Loucy (cell line): ENCODE measurements around the gene ORAI3.

Source experiments
- H2AFZ ChIP-seq: fragments of 200-600 bp; sonication (generic); 2 replicates; pipeline ENCODE4 v1.6.0; 2016; ENCODE audit warnings: antibody characterized with exemption, mild to moderate bottlenecking, low read length, moderate library complexity
- H3F3A ChIP-seq: fragments of 200-600 bp; 2 replicates; pipeline ENCODE4 v1.6.0; 2016; ENCODE audit warnings: antibody characterized with exemption, low read depth, mild to moderate bottlenecking
- H3K27me3 ChIP-seq: fragments of 200-600 bp; sonication (generic); 2 replicates; pipeline ENCODE4 v1.6.1; 2014; ENCODE audit warnings: low read length, mild to moderate bottlenecking; ENCODE audit not compliant: insufficient read depth, poor library complexity, severe bottlenecking
- H3K36me3 ChIP-seq: fragments of 200-600 bp; sonication (generic); 2 replicates; pipeline ENCODE4 v1.6.1; 2016; ENCODE audit warnings: low read length; ENCODE audit not compliant: insufficient read depth
- H3K4me1 ChIP-seq: fragments of 200-600 bp; sonication (generic); 2 replicates; pipeline ENCODE4 v1.5.1; 2014; ENCODE audit warnings: low read length, mild to moderate bottlenecking; ENCODE audit not compliant: insufficient read depth, poor library complexity, severe bottlenecking
- H3K4me2 ChIP-seq: fragments of 200-600 bp; sonication (generic); 2 replicates; pipeline ENCODE4 v1.6.0; 2014; ENCODE audit warnings: antibody characterized with exemption, low read length, low read depth, mild to moderate bottlenecking; ENCODE audit not compliant: poor library complexity, severe bottlenecking
- H3K4me3 ChIP-seq: fragments of 200-600 bp; sonication (generic); 2 replicates; pipeline ENCODE4 v1.5.1; 2014; ENCODE audit warnings: low read length, mild to moderate bottlenecking, mixed read lengths; ENCODE audit not compliant: poor library complexity, severe bottlenecking
- H3K79me2 ChIP-seq: fragments of 200-600 bp; sonication (generic); 2 replicates; pipeline ENCODE4 v1.6.1; 2014; ENCODE audit warnings: low read length; ENCODE audit not compliant: insufficient read depth
- H3K9ac ChIP-seq: fragments of 200-600 bp; sonication (generic); 2 replicates; pipeline ENCODE4 v1.6.0; 2014; ENCODE audit warnings: mild to moderate bottlenecking, low read depth, low read length, moderate library complexity; ENCODE audit not compliant: poor library complexity, severe bottlenecking
- H3K9me2 ChIP-seq: fragments of 200-600 bp; sonication (generic); replicated peaks from 2 replicates; pipeline ENCODE4 v1.6.1; 2016; ENCODE audit warnings: low read depth, low read length, mixed read lengths
- H3K9me3 ChIP-seq: fragments of 200-600 bp; sonication (generic); 2 replicates; pipeline ENCODE4 v1.6.1; 2014; ENCODE audit warnings: mild to moderate bottlenecking, antibody characterized with exemption, low read length, low read depth; ENCODE audit not compliant: insufficient read depth
- H4K20me1 ChIP-seq: fragments of 200-600 bp; sonication (generic); 2 replicates; pipeline ENCODE4 v1.6.0; 2014; ENCODE audit warnings: antibody characterized with exemption, low read length, mild to moderate bottlenecking; ENCODE audit not compliant: insufficient read depth, poor library complexity, severe bottlenecking
- CTCF ChIP-seq: fragments of 200-600 bp; sonication (generic); conservative IDR thresholded peaks from 2 replicates; pipeline ENCODE4 v1.5.1; 2014; ENCODE audit warnings: mild to moderate bottlenecking, antibody characterized with exemption, low read length
- EZH2phosphoT487 ChIP-seq: fragments of 200-600 bp; IDR thresholded peaks from 2 replicates; pipeline ENCODE4 v1.6.1; 2018; ENCODE audit warnings: antibody characterized with exemption, mild to moderate bottlenecking, moderate library complexity, borderline replicate concordance

ORAI3 gene

GRCh38 chr16:30963925-30964511, 15.2 kb downstream of the ORAI3 start:
- H4K20me1 ChIP-seq: peaks cover 13% of the 10 kb centered on the region
- peaks cover 25% of the 10 kb centered on the region for H3K79me2 ChIP-seq
- TF ChIP-seq EZH2phosphoT487: no peak
- H3K9me3 ChIP-seq: no peaks in the 10 kb centered on the region
- H3K27me3 ChIP-seq: no peaks in the 10 kb centered on the region
- peaks cover 76% of the 10 kb centered on the region; the same call in 1 of the 2 replicates for H3K36me3 ChIP-seq
- peaks cover 6% of the 10 kb centered on the region for H3K4me1 ChIP-seq
- H3K4me3 ChIP-seq: no peak overlapping the region
- no peak overlapping the region for H2AFZ ChIP-seq
- no peak overlapping the region for H3K9ac ChIP-seq
- H3K9me2 ChIP-seq: no peaks in the 10 kb centered on the region
- no peaks in the 10 kb centered on the region for H3F3A ChIP-seq
- H3K4me2 ChIP-seq: no peak overlapping the region

GRCh38 chr16:30964574-30965226, 15.8 kb downstream of the ORAI3 start:
- peaks cover 18% of the 10 kb centered on the region for H3K79me2 ChIP-seq
- peaks cover 78% of the 10 kb centered on the region; the same call in 1 of the 2 replicates for H3K36me3 ChIP-seq
- no peak overlapping the region for H3K4me2 ChIP-seq
- no peak overlapping the region for H3K4me3 ChIP-seq
- H3K9ac ChIP-seq: no peak overlapping the region
- TF ChIP-seq EZH2phosphoT487: no peak
- TF ChIP-seq CTCF: no peak
- H3K9me2 ChIP-seq: no peaks in the 10 kb centered on the region
- no peaks in the 10 kb centered on the region for H3K4me1 ChIP-seq
- H3K9me3 ChIP-seq: no peaks in the 10 kb centered on the region
- H3K27me3 ChIP-seq: no peaks in the 10 kb centered on the region
- H2AFZ ChIP-seq: no peak overlapping the region
- H4K20me1 ChIP-seq: peaks cover 7% of the 10 kb centered on the region
- no peaks in the 10 kb centered on the region for H3F3A ChIP-seq

- Histone ChIP-seq H3K9me2 (no peaks in the 10 kb centered on the region), H3K4me3 (no peak overlapping the region), H3K79me2 (peaks cover 10% of the 10 kb centered on the region; the same call in 1 of the 2 replicates), H3K4me1 (no peaks in the 10 kb centered on the region), H3K9me3 (no peaks in the 10 kb centered on the region), H3F3A (no peaks in the 10 kb centered on the region), H3K27me3 (no peaks in the 10 kb centered on the region), H2AFZ (no peak overlapping the region), H3K4me2 (no peak overlapping the region), H4K20me1 (no peaks in the 10 kb centered on the region), H3K36me3 (peaks cover 80% of the 10 kb centered on the region; the same call in 1 of the 2 replicates), H3K9ac (no peak overlapping the region)
- TF ChIP-seq EZH2phosphoT487: no peak
- TF ChIP-seq CTCF: no peak
Observed at GRCh38 chr16:30965436-30965835, 16.6 kb downstream of the ORAI3 start.
